Central memory CD8-positive, alpha-beta T cell (primary cell): ENCODE data around the gene LINGO3.

Source experiments
- ATAC-seq: fragments of 150-1000 bp; cut with Tn5 transposase; replicated peaks from 2 replicates; pipeline ENCODE4 v1.10.0; 2022; ENCODE audit warnings: mild to moderate bottlenecking, moderate FRiP score, moderate number of reproducible peaks; ENCODE audit not compliant: poor library complexity, severe bottlenecking; ENCODE audit errors: extremely low read depth
- DNase-seq, 2 donors: peaks; one replicate each; pipeline ENCODE4 v3.0.0; 2021; ENCODE audit warnings: low spot score in 2 of 2
- H3K27ac Mint-ChIP-seq: one replicate; pipeline ENCODE4 v1.8.0; 2022; ENCODE audit warnings: low read depth, mild to moderate bottlenecking, moderate library complexity, mixed read lengths
- H3K27me3 Mint-ChIP-seq: one replicate; pipeline ENCODE4 v1.8.0; 2022; ENCODE audit warnings: mixed read lengths
- H3K36me3 Mint-ChIP-seq: one replicate; pipeline ENCODE4 v1.8.0; 2022; ENCODE audit warnings: mild to moderate bottlenecking, moderate library complexity, mixed read lengths; ENCODE audit not compliant: insufficient read depth
- H3K4me1 Mint-ChIP-seq: one replicate; pipeline ENCODE4 v1.8.0; 2022; ENCODE audit warnings: mixed read lengths
- H3K4me3 Mint-ChIP-seq: one replicate; pipeline ENCODE4 v1.8.0; 2022; ENCODE audit warnings: mild to moderate bottlenecking, moderate library complexity, mixed read lengths
- H3K9me3 Mint-ChIP-seq: one replicate; pipeline ENCODE4 v1.8.0; 2022; ENCODE audit warnings: mixed read lengths

The LINGO3 gene

GRCh38 chr19:2266183-2266993 is 41.6 kb downstream of the LINGO3 start:
- Mint-ChIP-seq H3K9me3 (no peaks in the 10 kb centered on the region), H3K36me3 (peaks cover 22% of the 10 kb centered on the region)

GRCh38 chr19:2261438-2262172 is 46.3 kb downstream of the LINGO3 start:
- no peak for DNase-seq
- Mint-ChIP-seq H3K27ac (no peak overlapping the region), H3K27me3 (no peaks in the 10 kb centered on the region), H3K9me3 (no peaks in the 10 kb centered on the region), H3K4me3 (peak overlapping the region; percentile 7), H3K4me1 (peaks cover 22% of the 10 kb centered on the region), H3K36me3 (peaks cover 7% of the 10 kb centered on the region)
- ATAC-seq: no peak

More at GRCh38 chr19:2266183-2266993, 41.6 kb downstream of the LINGO3 start:
- DNase-seq (no peak), ATAC-seq (no peak)
- H3K27ac Mint-ChIP-seq: no peak overlapping the region
- no peak overlapping the region for H3K4me3 Mint-ChIP-seq
- peaks cover 9% of the 10 kb centered on the region for H3K4me1 Mint-ChIP-seq
- H3K27me3 Mint-ChIP-seq: no peaks in the 10 kb centered on the region

GRCh38 chr19:2260341-2260805 is 47.6 kb downstream of the LINGO3 start:
- Mint-ChIP-seq H3K9me3 (no peaks in the 10 kb centered on the region), H3K27me3 (no peaks in the 10 kb centered on the region), H3K36me3 (peaks cover 7% of the 10 kb centered on the region), H3K4me1 (peaks cover 19% of the 10 kb centered on the region), H3K4me3 (peak overlapping the region; percentile 75), H3K27ac (peak overlapping the region; percentile 90)
- peak; percentile 39 for ATAC-seq
- no peak for DNase-seq

- DNase-seq (no peak), ATAC-seq (no peak)
- H3K4me3 Mint-ChIP-seq: no peak overlapping the region
- peaks cover 7% of the 10 kb centered on the region for H3K36me3 Mint-ChIP-seq
- no peaks in the 10 kb centered on the region for H3K27me3 Mint-ChIP-seq
- no peaks in the 10 kb centered on the region for H3K9me3 Mint-ChIP-seq
- peaks cover 19% of the 10 kb centered on the region for H3K4me1 Mint-ChIP-seq
- H3K27ac Mint-ChIP-seq: peak overlapping the region; percentile 90
Observed at GRCh38 chr19:2259336-2259735, 48.6 kb downstream of the LINGO3 start.
